SK-N-SH treated with all-trans-retinoic acid at 6 μM for 48 hours (cell line): ENCODE data around the gene VAT1L.

Experiments
- ARNTL ChIP-seq: fragments of 450-650 bp; formaldehyde crosslinking; IDR thresholded peaks from 2 replicates; pipeline ENCODE4 v1.5.0; 2020; ENCODE audit warnings: low read depth, mild to moderate bottlenecking, moderate library complexity, borderline replicate concordance
- CREB5 ChIP-seq: fragments of 250-450 bp; sonication (Bioruptor Pico); IDR thresholded peaks from 2 replicates; pipeline ENCODE4 v1.5.1; 2020; ENCODE audit warnings: low read depth, mild to moderate bottlenecking, moderate library complexity
- ESRRG ChIP-seq: fragments of 250-450 bp; sonication (Bioruptor Pico); IDR thresholded peaks from 2 replicates; pipeline ENCODE4 v1.6.1; 2021; ENCODE audit warnings: mild to moderate bottlenecking
- PATZ1 ChIP-seq: fragments of 250-450 bp; sonication (Bioruptor Pico); IDR thresholded peaks from 2 replicates; pipeline ENCODE4 v1.8.0; 2020; ENCODE audit warnings: mild to moderate bottlenecking, moderate library complexity, borderline replicate concordance
- TOX ChIP-seq: fragments of 250-450 bp; sonication (Bioruptor Pico); IDR thresholded peaks from 2 replicates; pipeline ENCODE4 v1.8.0; 2021; ENCODE audit warnings: mild to moderate bottlenecking, moderate library complexity, borderline replicate concordance
- ZC3H10 ChIP-seq: fragments of 250-450 bp; sonication (Bioruptor Pico); IDR thresholded peaks from 2 replicates; pipeline ENCODE4 v1.5.1; 2021; ENCODE audit warnings: mild to moderate bottlenecking, moderate library complexity
- ZFP3 ChIP-seq: fragments of 250-450 bp; sonication (Bioruptor Pico); IDR thresholded peaks from 2 replicates; pipeline ENCODE4 v1.5.0; 2020; ENCODE audit warnings: mild to moderate bottlenecking, moderate library complexity
- ZFP30 ChIP-seq: fragments of 450-650 bp; formaldehyde crosslinking; IDR thresholded peaks from 2 replicates; pipeline ENCODE4 v1.5.0; 2022; ENCODE audit warnings: mild to moderate bottlenecking, moderate library complexity
- ZNF565 ChIP-seq: fragments of 450-650 bp; formaldehyde crosslinking; conservative IDR thresholded peaks from 2 replicates; pipeline ENCODE4 v1.5.0; 2020; ENCODE audit warnings: low read depth, mild to moderate bottlenecking, moderate library complexity
- ZNF70 ChIP-seq: fragments of 450-650 bp; formaldehyde crosslinking; IDR thresholded peaks from 2 replicates; pipeline ENCODE4 v1.5.0; 2020; ENCODE audit warnings: mild to moderate bottlenecking, moderate library complexity
- TF ChIP-seq, protein P1 (sequence below): fragments of 250-450 bp; sonication (Bioruptor Pico); IDR thresholded peaks from 2 replicates; pipeline ENCODE4 v1.5.1; 2021; ENCODE audit warnings: mild to moderate bottlenecking, moderate library complexity

GRCh38 chr16:77827032-77827431 is 38.7 kb downstream of the VAT1L start:
- TF ChIP-seq ZC3H10 (CRISPR knock-in tag) (no peak), PATZ1 (CRISPR knock-in tag) (no peak), ZFP3 (CRISPR knock-in tag) (no peak), ZNF565 (CRISPR knock-in tag) (no peak), CREB5 (no peak), ARNTL (CRISPR knock-in tag) (no peak), TOX (no peak), ZFP30 (CRISPR knock-in tag) (no peak), ESRRG (CRISPR knock-in tag) (no peak), ZNF70 (no peak)
- TF ChIP-seq, protein P1, sequence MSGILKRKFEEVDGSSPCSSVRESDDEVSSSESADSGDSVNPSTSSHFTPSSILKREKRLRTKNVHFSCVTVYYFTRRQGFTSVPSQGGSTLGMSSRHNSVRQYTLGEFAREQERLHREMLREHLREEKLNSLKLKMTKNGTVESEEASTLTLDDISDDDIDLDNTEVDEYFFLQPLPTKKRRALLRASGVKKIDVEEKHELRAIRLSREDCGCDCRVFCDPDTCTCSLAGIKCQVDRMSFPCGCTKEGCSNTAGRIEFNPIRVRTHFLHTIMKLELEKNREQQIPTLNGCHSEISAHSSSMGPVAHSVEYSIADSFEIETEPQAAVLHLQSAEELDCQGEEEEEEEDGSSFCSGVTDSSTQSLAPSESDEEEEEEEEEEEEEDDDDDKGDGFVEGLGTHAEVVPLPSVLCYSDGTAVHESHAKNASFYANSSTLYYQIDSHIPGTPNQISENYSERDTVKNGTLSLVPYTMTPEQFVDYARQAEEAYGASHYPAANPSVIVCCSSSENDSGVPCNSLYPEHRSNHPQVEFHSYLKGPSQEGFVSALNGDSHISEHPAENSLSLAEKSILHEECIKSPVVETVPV (CRISPR knock-in tag) = no peak
